GM18951 (cell line): ENCODE results near the gene TEKT2.
A peak's percentile ranks its signal among the peaks of the same experiment; 100 is the strongest.

Source experiments
- POLR2A ChIP-seq: IDR thresholded peaks from 4 replicates; pipeline ENCODE4 v1.6.1; 2011; ENCODE audit warnings: mild to moderate bottlenecking; ENCODE audit not compliant: insufficient read length, insufficient read depth; ENCODE audit errors: extremely low read depth
- in situ Hi-C: fragments of 300-500 bp; cut with MboI; formaldehyde crosslinking; loops from one replicate; pipeline ENCODE4 v1.12.0; 2022; ENCODE audit warnings: low sequenced_read_pairs, mixed read lengths, inconsistent platforms; ENCODE audit not compliant: unreplicated experiment

The TEKT2 gene

DNA sequence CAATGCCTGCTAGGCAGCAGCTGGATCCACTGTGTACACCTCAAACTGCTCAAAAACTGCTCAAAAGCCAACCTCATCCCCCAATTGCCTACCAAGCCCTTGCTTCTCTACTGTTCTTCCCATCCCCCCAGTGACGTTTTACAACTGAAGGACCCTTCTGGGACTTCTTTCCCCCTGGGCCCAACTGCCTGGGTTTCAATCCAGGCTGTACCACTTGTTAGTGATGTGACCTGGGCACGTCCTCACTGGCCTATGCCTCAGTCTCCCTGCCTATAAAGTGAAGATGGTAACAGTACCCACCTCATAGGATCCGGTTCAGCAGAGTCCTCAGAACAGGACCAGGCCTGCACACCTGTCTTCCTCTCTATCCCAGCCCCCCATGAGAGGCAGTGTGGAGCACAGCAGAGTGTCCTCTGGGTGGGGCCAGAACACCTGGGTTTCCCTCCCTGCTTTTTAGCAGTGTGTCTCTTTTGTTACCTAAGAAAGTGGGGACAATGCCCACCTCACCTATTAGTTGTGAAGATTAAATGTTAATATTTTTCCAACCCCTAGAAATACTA lies 1.9 kb upstream of the TEKT2 start:
- TF ChIP-seq POLR2A: no peak
- in situ Hi-C loops: no loop called here

DNA sequence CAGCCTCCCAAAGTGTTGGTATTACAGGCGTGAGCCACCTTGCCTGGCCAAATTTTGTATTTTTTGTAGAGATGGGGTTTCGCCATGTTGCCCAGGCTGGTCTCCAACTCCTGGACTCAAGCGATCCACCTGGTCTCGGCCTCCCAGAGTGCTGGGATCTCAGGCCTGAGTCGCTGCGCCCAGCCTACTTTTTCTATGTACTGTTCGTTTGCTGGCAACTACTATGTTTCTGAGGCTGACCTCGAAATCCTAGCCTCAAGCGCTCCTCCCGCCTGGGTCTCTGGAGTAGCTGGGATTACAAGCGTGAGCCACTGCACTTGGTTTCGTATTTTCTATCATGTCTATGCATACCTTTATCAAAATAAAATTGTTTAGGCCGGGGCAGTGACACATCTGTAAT lies 675 bp upstream of the TEKT2 start:
- TF ChIP-seq POLR2A: no peak
- in situ Hi-C loops: no loop called here

DNA sequence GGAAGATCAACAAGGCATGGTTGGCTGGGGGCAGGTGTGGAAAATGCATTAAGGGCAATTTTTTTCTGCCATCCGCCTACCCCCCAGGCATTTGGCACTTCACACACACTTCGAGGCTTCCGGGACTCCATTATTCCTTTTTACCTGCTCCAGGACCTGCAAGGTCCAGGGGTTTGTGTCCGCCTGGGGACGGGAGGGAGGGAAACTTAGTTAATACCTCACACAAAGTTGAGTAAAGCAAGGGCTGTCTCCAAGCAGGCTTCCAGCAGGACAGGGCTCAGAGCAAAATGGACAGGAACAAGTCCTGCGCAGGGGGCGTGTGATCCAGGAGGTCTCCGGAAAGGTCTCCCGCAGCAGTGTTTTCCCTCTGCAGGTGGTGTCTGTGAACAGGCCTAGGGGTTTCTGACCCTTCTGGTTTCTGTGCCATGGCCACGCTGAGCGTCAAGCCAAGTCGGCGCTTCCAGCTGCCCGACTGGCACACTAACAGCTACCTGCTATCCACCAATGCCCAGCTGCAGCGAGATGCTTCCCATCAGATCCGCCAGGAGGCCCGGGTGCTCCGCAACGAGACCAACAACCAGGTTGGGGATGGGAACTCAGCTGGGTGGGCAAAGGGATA lies 712 bp downstream of the TEKT2 start:
- TF ChIP-seq POLR2A: no peak
- in situ Hi-C loops: no loop called here

DNA sequence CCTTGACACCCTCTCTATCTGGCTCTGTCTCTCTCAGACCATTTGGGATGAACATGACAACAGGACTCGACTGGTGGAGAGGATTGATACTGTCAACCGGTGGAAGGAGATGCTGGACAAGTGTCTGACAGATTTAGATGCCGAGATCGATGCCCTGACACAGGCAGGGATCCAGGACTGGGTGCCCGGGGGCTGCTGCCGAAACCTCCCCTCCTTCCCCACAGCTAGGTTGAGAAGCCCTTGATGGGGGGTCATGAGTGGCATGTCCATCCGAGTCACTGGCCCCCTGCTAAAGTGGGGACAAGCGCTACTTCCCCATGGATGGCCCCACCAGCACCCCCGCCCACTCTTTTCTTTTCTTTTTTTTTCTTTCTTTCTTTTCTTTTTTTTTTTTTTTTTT lies 1.2 kb downstream of the TEKT2 start:
- in situ Hi-C loops: no loop called here
- no peak for TF ChIP-seq POLR2A

DNA sequence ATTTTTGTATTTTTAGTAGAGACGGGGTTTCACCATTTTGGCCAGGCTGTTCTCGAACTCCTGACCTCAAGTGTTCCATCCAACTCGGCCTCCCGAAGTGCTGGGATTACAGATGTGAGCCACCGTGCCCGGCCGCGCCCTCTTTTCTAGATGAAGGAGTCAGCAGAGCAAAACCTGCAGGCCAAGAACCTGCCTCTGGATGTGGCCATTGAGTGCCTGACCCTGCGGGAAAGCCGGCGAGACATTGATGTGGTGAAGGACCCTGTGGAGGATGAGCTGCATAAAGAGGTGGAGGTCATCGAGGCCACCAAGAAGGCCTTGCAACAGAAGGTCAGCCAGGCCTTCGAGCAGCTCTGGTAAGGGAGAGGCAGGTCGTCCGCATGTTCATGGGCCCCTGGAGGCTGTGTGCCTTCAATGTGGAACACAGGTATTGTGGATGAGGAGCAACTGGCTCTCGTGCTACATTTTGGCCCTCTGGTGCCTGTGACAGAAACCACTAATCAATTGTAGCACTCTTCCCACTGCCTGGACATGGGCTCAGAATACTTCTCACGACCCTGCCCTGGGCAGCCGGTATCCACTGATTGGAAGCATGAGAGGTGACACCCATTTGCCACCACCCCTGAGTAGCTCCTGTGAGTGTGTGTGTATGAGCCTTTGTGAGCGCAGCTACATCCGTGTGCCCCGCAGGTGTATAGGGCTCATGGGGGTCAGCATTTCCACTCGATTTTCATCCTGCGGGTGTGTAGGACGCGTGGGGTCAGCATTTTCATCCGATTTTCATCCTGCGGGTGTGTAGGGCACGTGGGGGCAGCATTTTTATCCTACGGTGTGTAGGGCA lies 2.0 kb downstream of the TEKT2 start:
- no peak for TF ChIP-seq POLR2A
- in situ Hi-C loops: no loop called here

DNA sequence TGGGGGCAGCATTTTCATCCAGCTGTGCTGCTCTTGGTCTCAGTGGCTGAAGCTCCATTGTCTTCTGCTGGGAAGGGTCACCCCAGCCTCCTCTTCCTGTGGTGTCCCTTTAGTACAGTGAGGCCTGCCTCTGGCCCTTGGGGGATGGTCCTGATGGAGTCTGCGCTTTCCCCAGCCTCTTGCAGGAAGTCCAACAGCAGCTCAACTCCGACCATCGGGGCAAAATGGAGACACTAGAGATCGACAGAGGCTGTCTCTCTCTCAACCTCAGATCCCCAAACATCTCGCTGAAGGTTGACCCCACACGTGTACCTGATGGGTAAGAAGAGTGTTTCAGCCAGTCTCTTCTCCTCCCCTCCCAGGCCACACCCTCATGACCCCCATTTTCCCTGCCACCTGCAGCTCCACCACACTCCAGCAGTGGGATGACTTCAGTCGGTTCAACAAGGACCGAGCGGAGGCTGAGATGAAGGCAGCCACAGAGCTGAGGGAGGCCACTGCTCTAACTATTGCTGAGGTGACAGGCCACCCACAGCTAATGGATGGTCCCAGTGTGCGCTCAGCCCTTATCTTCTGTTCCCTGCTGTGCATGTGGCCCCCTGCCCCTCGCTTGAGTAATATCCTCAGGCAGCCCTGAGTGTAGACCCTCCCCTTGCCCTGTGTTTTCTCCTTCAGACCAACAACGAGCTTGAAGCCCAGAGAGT lies 2.8 kb downstream of the TEKT2 start:
- TF ChIP-seq POLR2A: no peak
- in situ Hi-C loops: no loop called here

DNA sequence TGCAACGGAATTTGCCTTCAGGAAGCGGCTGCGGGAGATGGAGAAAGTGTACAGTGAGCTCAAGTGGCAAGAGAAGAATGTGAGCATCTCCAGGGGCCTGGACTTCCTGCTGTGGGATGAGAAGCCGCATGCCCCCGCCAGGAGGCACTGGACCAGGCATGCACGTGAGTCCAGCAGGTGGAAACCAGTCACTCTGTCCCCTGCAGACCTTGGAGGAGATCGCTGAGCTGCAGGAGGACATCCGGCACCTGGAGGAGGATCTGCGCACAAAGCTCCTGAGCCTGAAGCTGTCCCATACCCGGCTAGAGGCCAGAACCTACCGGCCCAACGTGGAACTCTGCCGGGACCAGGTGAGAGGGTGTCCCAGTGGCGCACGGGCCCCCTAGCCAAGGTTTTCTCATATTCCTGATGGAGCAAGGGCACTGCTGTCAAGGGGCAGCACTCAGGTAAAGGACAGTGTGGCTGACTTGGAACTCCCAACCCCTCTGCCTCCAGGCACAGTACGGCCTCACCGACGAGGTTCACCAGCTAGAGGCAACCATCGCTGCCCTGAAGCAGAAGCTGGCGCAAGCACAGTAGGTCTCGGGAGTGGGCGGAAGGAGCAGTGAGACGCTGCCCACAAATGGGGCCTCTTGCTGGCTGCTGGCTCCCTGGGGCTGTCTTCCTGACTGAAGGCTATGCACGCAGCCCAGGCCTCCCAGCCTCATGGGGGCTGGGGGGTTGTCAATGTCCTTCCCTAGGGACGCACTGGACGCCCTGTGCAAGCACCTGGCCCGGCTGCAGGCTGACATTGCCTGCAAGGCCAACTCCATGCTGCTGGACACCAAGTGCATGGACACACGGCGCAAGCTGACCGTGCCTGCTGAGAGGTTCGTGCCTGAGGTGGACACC lies 3.6 kb downstream of the TEKT2 start:
- in situ Hi-C loops: no loop called here
- no peak for TF ChIP-seq POLR2A

DNA sequence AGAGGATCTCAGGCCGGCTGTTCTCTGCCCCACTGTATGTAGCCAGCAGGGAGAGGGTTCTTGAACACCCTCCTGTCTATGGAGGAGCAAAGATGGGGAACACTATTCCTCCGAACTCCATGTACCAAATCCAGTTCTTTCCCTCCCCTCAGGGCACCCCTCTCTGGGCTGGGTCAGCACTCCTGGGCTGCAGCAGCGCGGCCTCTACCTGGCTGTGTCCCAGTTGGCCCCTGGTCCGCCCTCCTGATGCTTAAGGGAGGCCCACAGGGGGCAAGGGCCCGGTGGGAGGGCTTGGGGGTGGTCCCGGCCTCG lies 4.3 kb downstream of the TEKT2 start:
- TF ChIP-seq POLR2A: no peak
- in situ Hi-C loops: no loop called here

DNA sequence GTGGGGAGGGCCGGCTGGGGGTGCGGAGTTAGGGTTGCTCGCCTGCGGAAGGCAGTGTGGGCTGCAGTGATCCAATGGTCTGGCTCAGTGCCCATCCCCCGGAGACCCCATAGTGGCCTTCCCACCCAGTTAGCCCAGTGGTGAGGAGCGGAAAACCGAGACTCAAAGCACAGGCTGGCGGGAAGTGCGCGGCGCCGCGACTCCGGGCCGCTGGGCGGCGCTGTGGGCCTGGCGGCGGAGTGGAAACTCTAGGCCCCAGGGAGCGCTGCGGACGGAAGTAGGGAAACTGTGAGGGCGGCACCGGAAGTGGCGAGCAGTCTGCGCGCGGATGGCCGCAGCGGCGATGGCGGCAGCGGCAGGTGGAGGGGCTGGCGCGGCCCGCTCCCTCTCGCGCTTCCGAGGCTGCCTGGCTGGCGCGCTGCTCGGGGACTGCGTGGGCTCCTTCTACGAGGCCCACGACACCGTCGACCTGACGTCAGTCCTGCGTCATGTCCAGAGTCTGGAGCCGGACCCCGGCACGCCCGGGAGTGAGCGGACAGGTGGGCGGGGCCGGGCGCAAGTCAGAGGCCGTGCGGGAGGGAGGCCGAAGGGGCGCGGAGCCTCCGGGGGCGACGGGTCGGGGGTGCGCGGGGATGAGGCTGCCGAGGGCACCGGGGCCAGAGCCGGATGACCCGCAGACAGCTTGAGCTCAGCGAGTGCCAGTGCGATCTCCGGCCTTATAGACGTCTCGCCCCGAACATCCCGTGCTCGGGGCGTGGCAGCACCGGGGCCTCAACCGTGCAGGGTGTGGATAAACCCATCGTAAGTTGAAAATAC lies 4.9 kb downstream of the TEKT2 start, which contains the start of gene ADPRS:
Gene ADPRS (plus strand): TSS at position 316 of the 816 bp plus-strand sequence. CDS start 13 bp downstream, at position 329.
- TF ChIP-seq POLR2A: peak; percentile 98
- in situ Hi-C loops: no loop called here

DNA sequence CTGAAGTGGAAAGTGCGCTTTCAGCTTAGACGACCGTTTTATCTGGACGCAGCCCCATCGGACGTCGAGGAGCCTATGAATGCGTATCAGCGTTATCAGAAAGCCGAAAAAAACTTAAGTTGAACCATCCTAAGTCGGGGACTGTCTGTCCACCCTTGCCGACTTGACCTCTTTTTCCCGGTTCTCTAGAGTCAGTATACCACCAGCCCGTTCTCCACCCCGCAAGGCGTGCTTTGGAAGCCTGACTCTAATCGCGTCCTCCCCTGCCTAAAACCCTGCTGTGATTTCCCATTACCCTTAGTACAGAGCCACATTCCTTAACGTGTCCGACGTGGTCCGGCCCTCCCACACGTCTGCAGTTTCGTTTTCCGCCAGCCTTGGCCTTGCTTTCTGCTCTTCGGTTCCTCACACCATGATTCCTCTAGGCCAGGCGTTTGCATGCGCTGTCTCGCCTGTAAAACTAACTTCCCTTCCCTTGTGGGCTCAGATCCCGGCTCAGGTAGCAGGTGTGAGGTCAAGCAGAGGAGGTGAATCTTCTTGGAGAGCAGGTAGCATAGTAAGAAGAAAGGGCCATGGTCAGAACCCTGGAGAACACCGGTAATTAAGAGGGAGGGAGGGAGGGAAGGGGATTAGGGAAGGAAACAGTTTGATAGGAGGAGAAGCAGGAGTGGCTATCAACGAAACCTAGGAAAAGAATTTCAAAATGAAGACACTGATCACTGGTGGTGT lies 5.7 kb downstream of the TEKT2 start:
- in situ Hi-C loops: no loop called here
- TF ChIP-seq POLR2A: no peak

DNA sequence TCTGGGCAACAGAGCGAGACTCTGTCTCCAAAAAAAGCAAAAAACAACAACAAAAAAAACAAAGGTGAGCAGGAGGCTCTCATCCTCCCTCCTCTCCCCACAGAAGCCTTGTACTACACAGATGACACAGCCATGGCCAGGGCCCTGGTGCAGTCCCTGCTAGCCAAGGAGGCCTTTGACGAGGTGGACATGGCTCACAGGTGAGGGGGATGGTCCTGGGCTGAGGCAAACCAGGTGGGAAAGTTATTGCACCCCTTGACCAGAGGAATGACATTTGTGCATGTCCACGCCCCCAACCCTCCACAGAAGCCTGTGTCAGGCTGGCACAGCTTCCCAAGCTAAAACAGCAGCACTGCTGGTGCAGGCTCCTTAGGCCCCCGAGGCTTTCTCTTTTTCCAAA lies 7.2 kb downstream of the TEKT2 start:
- in situ Hi-C loops: no loop called here
- TF ChIP-seq POLR2A: no peak
